Spleen (tissue), 7 donors: ENCODE data around the gene LRTM2.

Experiments used
- CTCF ChIP-seq, 11 experiments: fragments of 200-600 bp in 7 of 11; fragments of 450-650 bp in 4 of 11; sonication (generic) in 4 of 11; IDR thresholded peaks in 8 of 11; conservative IDR thresholded peaks in 3 of 11; 1 replicate in 7 of 11; 2 replicates in 4 of 11; pipeline versions ENCODE4 v1.4.0 to v1.8.0; 2016 to 2021; ENCODE audit warnings: antibody characterized with exemption in 11 of 11, inconsistent platforms in 4 of 11, mild to moderate bottlenecking in 1 of 11
- POLR2AphosphoS5 ChIP-seq, 3 donors: sonication (generic); formaldehyde crosslinking; IDR thresholded peaks; one replicate each; pipeline ENCODE4 v1.5.1; 2017; ENCODE audit warnings: antibody characterized with exemption in 3 of 3
- donor health status: DM: no; HTN: no; CAD: no; lungs with moderate emphysema.
- donor health status: DM: no; HTN: no; CAD: no.
- donor health status: DM: no; HTN: no; CAD: no.

- TF ChIP-seq CTCF (IDR thresholded peaks at IDR 0.05 in 8 of 11, conservative IDR thresholded peaks at IDR 0.05 in 3 of 11) = no peak
- TF ChIP-seq POLR2AphosphoS5 (IDR thresholded peaks at IDR 0.05) = no peak
These were observed 34.9 kb downstream of the LRTM2 start for GRCh38 chr12:1855241-1855640.
